WTC11 (cell line): ENCODE data around the gene TCOF1. TPM values are rescaled to one million over a fixed set of nuclear protein-coding genes. Genes with fewer than 3 reads are reported as not detected.
"Not testable (repeated sequence)": the region's sequence is repeated elsewhere in the genome, so short reads cannot be mapped to it uniquely, and the experiment has no call there.

ENCODE experiments used
- ATAC-seq: fragments of 200-7000 bp; cut with Tn5 transposase; 2 replicates; pipeline ENCODE4 v1.10.0; 2021; ENCODE audit warnings: mild to moderate bottlenecking, moderate library complexity
- CTCF ChIA-PET: fragments of 300-600 bp; sonication (Branson Sonifier 250); formaldehyde crosslinking; loops from one replicate; lab custom pipeline; 2021; ENCODE audit warnings: antibody characterized with exemption; lab: Charles Lee
- POLR2A ChIA-PET: fragments of 350-600 bp; sonication (Branson Sonifier 250); formaldehyde crosslinking; loops from one replicate; lab custom pipeline; 2021; ENCODE audit warnings: antibody characterized with exemption; lab: Charles Lee
- DNase-seq: peaks from one replicate; pipeline ENCODE4 v3.0.0; 2021; ENCODE audit warnings: low spot score
- H3K27ac Mint-ChIP-seq: 2 replicates; pipeline ENCODE4 v1.8.0; 2021; ENCODE audit warnings: mixed read lengths
- H3K27me3 Mint-ChIP-seq: 2 replicates; pipeline ENCODE4 v1.8.0; 2021; ENCODE audit warnings: low read depth, mild to moderate bottlenecking, moderate library complexity, mixed read lengths
- H3K36me3 Mint-ChIP-seq: 2 replicates; pipeline ENCODE4 v1.8.0; 2021; ENCODE audit warnings: mixed read lengths
- H3K4me1 Mint-ChIP-seq: 2 replicates; pipeline ENCODE4 v1.8.0; 2022; ENCODE audit warnings: mixed read lengths
- H3K4me3 Mint-ChIP-seq: 2 replicates; pipeline ENCODE4 v1.8.0; 2021; ENCODE audit warnings: mild to moderate bottlenecking, moderate library complexity, mixed read lengths
- H3K9me3 Mint-ChIP-seq: 2 replicates; pipeline ENCODE4 v1.8.0; 2021; ENCODE audit warnings: mixed read lengths
- ATF1 ChIP-seq: sonication (generic); formaldehyde crosslinking; IDR thresholded peaks from 2 replicates; pipeline ENCODE4 v1.8.1; 2023; ENCODE audit warnings: mild to moderate bottlenecking, moderate library complexity, missing genetic modification reagents
- CREM ChIP-seq: sonication (generic); formaldehyde crosslinking; IDR thresholded peaks from 2 replicates; pipeline ENCODE4 v1.8.1; 2022; ENCODE audit warnings: mild to moderate bottlenecking, missing genetic modification reagents, moderate library complexity
- E2F5 ChIP-seq: sonication (generic); formaldehyde crosslinking; IDR thresholded peaks from 2 replicates; pipeline ENCODE4 v1.8.1; 2022; ENCODE audit warnings: mild to moderate bottlenecking, moderate library complexity, missing genetic modification reagents
- ELF4 ChIP-seq: sonication (generic); formaldehyde crosslinking; IDR thresholded peaks from 2 replicates; pipeline ENCODE4 v1.8.1; 2022; ENCODE audit warnings: low read depth, mild to moderate bottlenecking, moderate library complexity, missing genetic modification reagents
- EMX1 ChIP-seq: fragments of 250-450 bp; sonication (Bioruptor Pico); IDR thresholded peaks from 2 replicates; pipeline ENCODE4 v1.8.0; 2021; ENCODE audit warnings: mild to moderate bottlenecking
- ERG ChIP-seq: fragments of 250-450 bp; sonication (Bioruptor Pico); IDR thresholded peaks from 2 replicates; pipeline ENCODE4 v1.8.0; 2021; ENCODE audit warnings: mild to moderate bottlenecking
- FOXP4 ChIP-seq: sonication (generic); formaldehyde crosslinking; IDR thresholded peaks from 2 replicates; pipeline ENCODE4 v1.8.0; 2022; ENCODE audit warnings: mild to moderate bottlenecking, missing genetic modification reagents
- GABPB1 ChIP-seq: sonication (generic); formaldehyde crosslinking; IDR thresholded peaks from 2 replicates; pipeline ENCODE4 v1.8.1; 2023; ENCODE audit warnings: mild to moderate bottlenecking, missing genetic modification reagents
- GRHL2 ChIP-seq: fragments of 250-450 bp; sonication (Bioruptor Pico); IDR thresholded peaks from 2 replicates; pipeline ENCODE4 v1.8.0; 2022; ENCODE audit warnings: mild to moderate bottlenecking, moderate library complexity; ENCODE audit not compliant: insufficient replicate concordance, severe bottlenecking
- GTF2I ChIP-seq: fragments of 250-450 bp; sonication (Bioruptor Pico); conservative IDR thresholded peaks from 2 replicates; pipeline ENCODE4 v1.4.0; 2021; ENCODE audit warnings: mild to moderate bottlenecking
- JAZF1 ChIP-seq: fragments of 250-450 bp; sonication (Bioruptor Pico); IDR thresholded peaks from 2 replicates; pipeline ENCODE4 v1.9.0; 2021; ENCODE audit warnings: moderate library complexity, mild to moderate bottlenecking, inconsistent platforms
- KAT7 ChIP-seq: sonication (generic); formaldehyde crosslinking; IDR thresholded peaks from 2 replicates; pipeline ENCODE4 v1.8.1; 2023; ENCODE audit warnings: missing genetic modification reagents, mild to moderate bottlenecking, borderline replicate concordance
- MAX ChIP-seq: sonication (generic); formaldehyde crosslinking; IDR thresholded peaks from 2 replicates; pipeline ENCODE4 v1.8.0; 2022; ENCODE audit warnings: mild to moderate bottlenecking, missing genetic modification reagents
- MLX ChIP-seq: sonication (generic); formaldehyde crosslinking; IDR thresholded peaks from 2 replicates; pipeline ENCODE4 v1.8.1; 2023; ENCODE audit warnings: mild to moderate bottlenecking, missing genetic modification reagents, moderate library complexity
- MXD4 ChIP-seq: fragments of 250-450 bp; sonication (Bioruptor Pico); IDR thresholded peaks from 2 replicates; pipeline ENCODE4 v1.8.0; 2021; ENCODE audit warnings: mild to moderate bottlenecking, moderate library complexity, borderline replicate concordance
- MYBL2 ChIP-seq: sonication (generic); formaldehyde crosslinking; IDR thresholded peaks from 2 replicates; pipeline ENCODE4 v1.8.1; 2023; ENCODE audit warnings: mild to moderate bottlenecking, moderate library complexity, missing genetic modification reagents
- NFATC4 ChIP-seq: fragments of 250-450 bp; sonication (Bioruptor Pico); IDR thresholded peaks from 2 replicates; pipeline ENCODE4 v1.9.0; 2021; ENCODE audit warnings: mild to moderate bottlenecking
- NFE2L1 ChIP-seq: sonication (generic); formaldehyde crosslinking; IDR thresholded peaks from 2 replicates; pipeline ENCODE4 v1.8.1; 2023; ENCODE audit warnings: missing genetic modification reagents
- NFYB ChIP-seq: sonication (generic); formaldehyde crosslinking; conservative IDR thresholded peaks from 2 replicates; pipeline ENCODE4 v1.8.0; 2022; ENCODE audit warnings: low read depth, missing genetic modification reagents
- NR1H2 ChIP-seq: sonication (generic); formaldehyde crosslinking; IDR thresholded peaks from 2 replicates; pipeline ENCODE4 v1.9.0; 2021; ENCODE audit warnings: mild to moderate bottlenecking, moderate library complexity, missing genetic modification reagents
- TEAD4 ChIP-seq: sonication (generic); formaldehyde crosslinking; IDR thresholded peaks from 2 replicates; pipeline ENCODE4 v1.8.0; 2022; ENCODE audit warnings: mild to moderate bottlenecking, missing genetic modification reagents
- ZBTB21 ChIP-seq: sonication (generic); formaldehyde crosslinking; IDR thresholded peaks from 2 replicates; pipeline ENCODE4 v1.8.1; 2023; ENCODE audit warnings: mild to moderate bottlenecking, missing genetic modification reagents, borderline replicate concordance
- ZNF232 ChIP-seq: sonication (generic); formaldehyde crosslinking; IDR thresholded peaks from 2 replicates; pipeline ENCODE4 v1.8.0; 2022; ENCODE audit warnings: mild to moderate bottlenecking, missing genetic modification reagents
- ZNF423 ChIP-seq: fragments of 250-450 bp; sonication (Bioruptor Pico); IDR thresholded peaks from 2 replicates; pipeline ENCODE4 v2.1.2; 2022; ENCODE audit warnings: mild to moderate bottlenecking, moderate library complexity
- total RNA-seq: library from RNA; stranded (reverse); gene quantifications from 3 replicates; pipeline ENCODE4 v1.2.3, GENCODE V29; 2021

TCOF1 gene
- total RNA-seq, 1 experiment from 2014 or later = 174 TPM

- Mint-ChIP-seq H3K4me3 (no peak overlapping the region), H3K36me3 (no peaks in the 10 kb centered on the region), H3K27ac (no peak overlapping the region), H3K27me3 (no peaks in the 10 kb centered on the region; the same call in 1 of the 2 replicates), H3K9me3 (no peaks in the 10 kb centered on the region), H3K4me1 (peaks cover 11% of the 10 kb centered on the region)
- ChIA-PET POLR2A (interaction anchor here (0.5 kb wide), 1 partner anchor 12 kb away, joined by 3 read pairs; no protein-coding TSS in a partner anchor), CTCF (interaction anchor here (0.8 to 1.5 kb wide), 4 partner anchors 12 to 356 kb away, joined by 3 to 4 read pairs (median 4); partner anchors contain the start of gene SMIM3)
- TF ChIP-seq ATF1 (CRISPR knock-in tag) (no peak), GABPB1 (CRISPR knock-in tag) (no peak), MXD4 (CRISPR knock-in tag) (no peak), NFYB (no peak), KAT7 (CRISPR knock-in tag) (no peak), NFATC4 (CRISPR knock-in tag) (no peak), ERG (CRISPR knock-in tag) (no peak), MAX (no peak), CREM (CRISPR knock-in tag) (no peak), NFE2L1 (no peak), GRHL2 (CRISPR knock-in tag) (no peak), E2F5 (CRISPR knock-in tag) (no peak), TEAD4 (CRISPR knock-in tag) (no peak), EMX1 (CRISPR knock-in tag) (no peak)
- DNase-seq = no peak
- ATAC-seq = no peak
Measured at GRCh38 chr5:150422758-150423157, 65.3 kb downstream of the TCOF1 start.

- H3K27me3 Mint-ChIP-seq, CTCF ChIA-PET, H3K4me3 Mint-ChIP-seq, H3K27ac Mint-ChIP-seq, H3K36me3 Mint-ChIP-seq, H3K9me3 Mint-ChIP-seq, ATAC-seq, H3K4me1 Mint-ChIP-seq, POLR2A ChIA-PET, DNase-seq: not testable (repeated sequence)
Measured at GRCh38 chr5:150426165-150426564, 68.7 kb downstream of the TCOF1 start.

GRCh38 chr5:150428106-150428876, 70.8 kb downstream of the TCOF1 start:
- POLR2A ChIA-PET = no interaction called here
- H3K27ac Mint-ChIP-seq = no peak overlapping the region
- DNase-seq (no peak), ATAC-seq (peak; percentile 33; the same call in 1 of the 2 replicates)
- no peak overlapping the region for H3K4me3 Mint-ChIP-seq
- no peaks in the 10 kb centered on the region for H3K36me3 Mint-ChIP-seq
- no peaks in the 10 kb centered on the region for H3K9me3 Mint-ChIP-seq
- CTCF ChIA-PET = interaction anchor here (1.2 to 2.8 kb wide), 2 partner anchors 30 to 117 kb away, joined by 3 to 10 read pairs; no protein-coding TSS in a partner anchor
- no peaks in the 10 kb centered on the region for H3K4me1 Mint-ChIP-seq
- no peak for TF ChIP-seq ZNF423 (CRISPR knock-in tag)
- peak; percentile 36; the same call in 1 of the 2 replicates for TF ChIP-seq GABPB1 (CRISPR knock-in tag)
- peaks cover 4% of the 10 kb centered on the region; the same call in 1 of the 2 replicates for H3K27me3 Mint-ChIP-seq

GRCh38 chr5:150428978-150429377, 71.5 kb downstream of the TCOF1 start:
- Mint-ChIP-seq H3K9me3 (no peaks in the 10 kb centered on the region), H3K27ac (no peak overlapping the region), H3K4me1 (no peaks in the 10 kb centered on the region), H3K36me3 (no peaks in the 10 kb centered on the region), H3K4me3 (no peak overlapping the region), H3K27me3 (peaks cover 4% of the 10 kb centered on the region; the same call in 1 of the 2 replicates)
- ATAC-seq (no peak), DNase-seq (no peak)
- POLR2A ChIA-PET = no interaction called here
- TF ChIP-seq GTF2I (CRISPR knock-in tag) = no peak
- TF ChIP-seq ZBTB21 (CRISPR knock-in tag) = no peak
- no peak for TF ChIP-seq ZNF232
- TF ChIP-seq ELF4 = no peak
- no peak for TF ChIP-seq FOXP4 (CRISPR knock-in tag)
- TF ChIP-seq NR1H2 (CRISPR knock-in tag) = no peak
- no peak for TF ChIP-seq MYBL2 (CRISPR knock-in tag)
- TF ChIP-seq ZNF423 (CRISPR knock-in tag) = no peak
- no peak for TF ChIP-seq NFYB
- no peak for TF ChIP-seq MLX (CRISPR knock-in tag)
- TF ChIP-seq JAZF1 = no peak
- CTCF ChIA-PET = interaction anchor here (2.8 kb wide), 1 partner anchor 31 kb away, joined by 10 read pairs; no protein-coding TSS in a partner anchor
